Stimulated activated CD8-positive, alpha-beta memory T cell treated with anti-CD3 and anti-CD28 coated beads, Interleukin-12 subunit alpha, Interleukin-12 subunit beta, amount 100 ng/mL, for 24 hours (primary cell): Measurements from ENCODE around the gene CELF1.

Experiments used
- DNase-seq: peaks from one replicate; pipeline ENCODE4 v3.0.0-alpha.2; 2020; ENCODE audit errors: extremely low read depth

The CELF1 gene

GRCh38 chr11:47485107-47485506 is 67.8 kb downstream of the CELF1 start:
- no peak for DNase-seq

GRCh38 chr11:47483457-47483856 is 69.5 kb downstream of the CELF1 start:
- DNase-seq = no peak

- DNase-seq = no peak
These were observed 72.2 kb downstream of the CELF1 start for GRCh38 chr11:47480762-47481161.

DNA sequence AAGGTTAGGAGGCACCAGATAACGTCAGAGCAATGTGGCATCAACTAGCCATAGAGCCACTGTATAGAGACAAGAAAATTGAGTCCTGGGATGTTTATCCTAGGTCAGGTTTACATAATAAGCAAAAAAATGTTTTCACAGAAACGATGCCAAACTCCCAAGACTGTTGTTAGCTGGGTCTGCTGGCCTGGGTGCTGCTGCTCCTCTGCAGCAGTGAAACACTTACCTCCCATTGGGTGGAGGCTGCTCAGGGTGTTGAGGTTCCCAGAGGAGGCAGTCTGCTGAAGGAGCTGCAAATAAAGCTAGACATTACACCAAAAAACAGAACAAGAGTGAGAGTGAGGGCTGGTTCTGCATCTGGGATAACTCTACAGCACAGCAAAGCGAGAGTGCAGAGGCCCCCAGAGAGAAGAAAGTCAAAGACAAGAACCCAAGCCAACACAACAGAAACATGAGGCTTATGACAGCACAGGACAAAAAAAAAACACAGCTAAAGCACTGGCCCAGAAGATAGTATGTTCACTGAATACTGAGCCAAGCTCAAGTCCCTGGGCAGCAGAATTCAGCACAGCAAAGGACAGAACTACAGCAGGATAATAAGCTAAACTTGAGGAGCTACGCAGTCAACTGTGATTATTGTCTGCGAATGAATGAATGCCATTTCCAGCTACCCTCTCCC is 74.1 kb downstream of the CELF1 start:
- no peak for DNase-seq

DNA sequence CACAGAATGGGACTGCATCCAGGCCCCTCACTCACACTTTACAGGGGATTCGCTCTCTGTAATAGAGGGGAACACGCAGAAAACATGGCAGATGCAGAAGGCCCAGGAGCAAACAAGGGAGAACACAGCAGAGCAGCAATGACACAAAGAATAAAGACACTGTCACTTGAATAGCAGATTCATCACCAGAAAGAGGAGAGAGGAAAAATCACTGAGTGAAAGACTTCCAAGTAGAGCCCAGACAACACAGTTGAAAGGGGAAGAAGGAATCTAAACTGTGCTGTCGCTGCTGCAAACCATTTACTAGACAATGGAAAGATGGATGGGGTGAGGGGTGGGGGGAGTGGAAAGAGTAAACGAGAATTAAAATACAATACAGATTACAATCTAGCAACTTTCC is 75.2 kb downstream of the CELF1 start:
- DNase-seq = no peak

DNA sequence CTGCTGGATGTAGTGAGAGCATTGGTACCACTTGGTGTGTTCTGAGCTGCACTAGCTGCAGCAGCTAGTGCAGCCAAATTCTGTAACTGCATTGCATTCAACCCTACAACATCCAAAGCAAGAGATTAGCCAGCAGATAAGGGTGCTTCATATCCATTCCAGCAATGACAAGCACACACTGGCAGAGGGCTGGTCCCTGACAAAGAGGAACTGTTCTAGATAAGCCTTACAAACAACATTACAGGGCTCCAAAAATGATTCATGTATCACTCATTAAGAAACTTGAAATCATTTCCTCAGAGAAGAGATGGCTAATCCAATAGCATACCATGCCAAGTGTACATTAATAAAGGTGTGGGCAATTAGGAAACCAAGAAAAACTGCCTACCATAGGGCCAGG is 75.6 kb downstream of the CELF1 start:
- no peak for DNase-seq

GRCh38 chr11:47470671-47471070 is 82.3 kb downstream of the CELF1 start:
- no peak for DNase-seq

- DNase-seq = no peak
These were observed 83.4 kb downstream of the CELF1 start for GRCh38 chr11:47469361-47470179.

- DNase-seq = no peak
These were observed 84.2 kb downstream of the CELF1 start for GRCh38 chr11:47468598-47469214.

- no peak for DNase-seq
These were observed 85.6 kb downstream of the CELF1 start for GRCh38 chr11:47467357-47467756.

- DNase-seq = no peak
These were observed 86.2 kb downstream of the CELF1 start for GRCh38 chr11:47466701-47467250.

DNA sequence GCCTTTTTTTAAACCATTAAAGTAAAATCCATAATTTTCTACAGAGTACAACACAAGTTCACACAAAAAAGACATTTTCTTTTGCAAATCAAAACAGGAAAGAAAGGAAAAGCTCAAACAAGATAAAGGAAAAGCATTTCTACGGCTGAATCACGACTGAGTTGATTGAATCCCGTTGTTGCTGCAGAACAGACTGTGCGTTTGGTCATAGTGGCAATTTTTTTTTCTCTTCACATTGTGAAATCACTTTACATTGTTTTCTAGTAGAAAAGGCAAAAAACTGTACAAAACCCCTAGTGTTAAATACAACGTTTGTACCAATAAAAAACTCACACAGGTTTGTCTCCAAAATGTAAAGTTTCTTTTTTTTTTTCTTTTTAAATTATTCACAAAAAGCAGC is 86.7 kb downstream of the CELF1 start:
- no peak for DNase-seq

- no peak for DNase-seq
These were observed 88.4 kb downstream of the CELF1 start for GRCh38 chr11:47464483-47464882.

DNA sequence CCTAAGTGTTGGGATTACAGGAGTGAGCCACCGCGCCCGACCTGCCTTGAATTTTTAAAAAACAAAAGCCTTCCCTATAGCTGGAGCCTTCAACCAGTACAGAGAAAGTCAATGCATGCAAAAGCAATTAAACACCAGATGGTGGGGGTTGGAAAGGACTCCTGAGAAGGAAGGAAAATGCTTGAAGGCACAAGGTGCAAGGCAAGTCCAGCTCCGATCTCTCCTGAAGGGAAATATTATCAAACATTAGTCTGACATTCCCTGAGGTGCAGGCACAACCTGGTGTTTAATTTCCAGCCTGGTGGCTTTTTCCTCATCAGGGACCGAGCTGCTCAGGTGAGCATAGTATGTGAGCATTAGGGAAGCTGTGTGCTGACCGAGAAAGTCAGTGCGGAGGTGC is 91.1 kb downstream of the CELF1 start:
- DNase-seq = no peak

- no peak for DNase-seq
These were observed 92.2 kb downstream of the CELF1 start for GRCh38 chr11:47460571-47461235.

GRCh38 chr11:47454258-47454671 is 98.7 kb downstream of the CELF1 start:
- DNase-seq = peak; percentile 19

DNA sequence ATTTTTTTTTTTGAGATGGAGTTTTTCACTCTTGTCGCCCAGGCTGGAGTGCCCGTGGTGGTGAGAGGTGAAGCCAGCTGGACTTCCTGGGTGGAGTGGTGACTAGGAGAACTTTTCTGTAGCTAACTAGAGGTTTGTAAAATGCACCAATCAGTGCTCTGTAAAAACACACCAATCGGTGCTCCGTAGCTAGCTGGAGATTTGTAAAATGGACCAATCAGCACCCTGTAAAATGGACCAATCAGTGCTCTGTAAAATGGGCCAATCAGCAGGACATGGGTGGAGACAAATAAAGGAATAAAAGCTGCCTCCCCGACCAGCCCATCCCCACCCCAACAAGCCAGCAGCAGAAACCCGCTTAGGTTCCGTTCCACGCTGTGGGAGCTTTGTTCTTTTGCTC is 99.6 kb downstream of the CELF1 start:
- no peak for DNase-seq

- no peak for DNase-seq
These were observed 100.9 kb downstream of the CELF1 start for GRCh38 chr11:47451990-47452389.

DNA sequence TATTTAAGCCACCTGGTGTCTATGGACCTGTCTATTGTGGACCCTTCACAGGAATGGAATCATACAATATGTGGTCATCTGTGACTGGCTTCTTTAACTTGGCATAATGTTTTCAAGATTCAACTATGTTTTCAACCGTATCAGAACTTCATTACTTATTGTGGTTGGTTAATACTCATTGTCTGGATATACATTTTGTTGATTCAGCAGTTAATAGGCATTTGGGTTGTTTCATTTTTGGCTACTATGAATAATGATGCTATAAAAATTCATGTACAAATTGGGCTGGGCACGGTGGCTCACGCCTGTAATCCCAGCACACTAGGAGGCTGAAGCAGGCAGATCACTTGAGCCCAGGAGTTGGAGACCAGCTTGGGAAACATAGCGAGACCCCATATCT is 101.5 kb downstream of the CELF1 start:
- no peak for DNase-seq

GRCh38 chr11:47449541-47449940 is 103.4 kb downstream of the CELF1 start:
- DNase-seq = no peak

- DNase-seq = no peak
These were observed 104.1 kb downstream of the CELF1 start, which contains the start of gene RAPSN for GRCh38 chr11:47448566-47449427. Gene RAPSN (minus strand): TSS chr11:47449136. CDS start chr11:47448964, 172 bp downstream.
